ENCODE results near the gene PRKD2. TPM values are rescaled to one million over a fixed set of nuclear protein-coding genes. Genes with fewer than 3 reads are reported as not detected.
"Not testable (repeated sequence)": the region's sequence is repeated elsewhere in the genome, so short reads cannot be mapped to it uniquely, and the experiment has no call there.

Gene PRKD2
- total RNA-seq, 1 donor from 2014 or later = 32.6 TPM

DNA sequence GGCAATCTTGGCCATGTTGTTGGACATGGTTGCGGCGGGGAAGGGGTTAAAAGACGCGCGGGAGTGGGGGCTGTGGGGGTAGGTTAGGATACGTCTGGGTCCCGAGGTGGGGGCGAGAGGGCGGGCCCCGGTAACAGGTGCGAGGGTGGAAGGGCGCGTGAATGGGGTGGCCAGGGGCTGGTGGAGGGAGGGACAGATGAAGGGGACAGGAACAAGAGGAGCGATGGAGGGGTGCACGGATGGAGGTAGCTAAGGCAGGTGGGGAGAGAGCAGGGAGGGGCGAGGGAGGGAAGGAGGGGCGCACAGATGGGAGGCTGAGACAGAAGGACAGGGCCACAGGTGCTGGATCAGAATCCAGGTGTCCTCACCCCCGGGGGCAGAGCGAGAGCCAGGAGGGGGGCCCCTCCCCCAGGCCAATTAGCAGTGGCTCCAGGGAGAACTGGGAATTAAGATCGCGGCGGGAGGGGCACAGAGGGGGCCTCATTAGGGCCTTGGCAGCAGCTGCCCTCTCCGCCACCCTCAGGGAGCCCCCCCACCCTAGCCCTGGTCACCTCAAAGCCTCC, 82.2 kb downstream of the PRKD2 start:
- no peak for DNase-seq (ENCODE audit: low read depth in 2 of 2)

- DNase-seq (ENCODE audit: low read depth in 2 of 2) = peak in 1 of 2 donors; percentile 85
These were observed 82.8 kb downstream of the PRKD2 start for GRCh38 chr19:46634045-46634655.

GRCh38 chr19:46633130-46633529, 83.8 kb downstream of the PRKD2 start:
- DNase-seq (ENCODE audit: low read depth in 2 of 2) = no peak

- no peak for DNase-seq (ENCODE audit: low read depth in 2 of 2)
These were observed 85.4 kb downstream of the PRKD2 start for GRCh38 chr19:46631481-46631880.

DNA sequence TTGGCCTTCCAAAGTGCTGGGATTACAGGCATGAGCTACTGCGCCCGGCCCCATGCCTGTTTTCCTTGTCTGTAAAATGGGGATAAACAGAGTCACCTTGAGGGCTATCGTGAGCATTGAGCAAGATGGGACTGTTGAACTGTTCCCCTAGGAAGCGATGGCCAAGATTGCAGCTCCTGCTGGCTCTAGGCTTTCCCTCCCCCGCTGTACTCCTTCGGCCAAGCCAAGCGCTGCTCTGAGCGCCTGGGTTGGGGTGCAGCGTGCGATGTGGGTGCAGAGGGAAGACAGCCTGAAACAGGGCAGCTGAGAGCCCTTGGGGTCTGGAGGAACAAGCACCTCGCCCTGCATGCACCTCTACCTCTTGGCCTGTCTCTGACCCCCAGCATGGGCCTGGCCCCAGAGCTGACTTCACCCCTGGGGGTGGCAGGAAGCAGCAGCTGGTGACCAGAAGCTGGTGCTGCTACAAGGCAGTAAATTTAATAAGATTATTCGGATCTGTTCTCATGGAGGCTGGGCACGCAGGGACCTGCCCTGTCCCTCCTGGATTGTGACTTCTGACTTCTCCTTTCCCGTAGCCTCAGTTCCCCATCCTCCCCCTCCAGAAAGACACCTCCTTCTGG, 86.2 kb downstream of the PRKD2 start:
- DNase-seq (ENCODE audit: low read depth in 2 of 2) = no peak

DNA sequence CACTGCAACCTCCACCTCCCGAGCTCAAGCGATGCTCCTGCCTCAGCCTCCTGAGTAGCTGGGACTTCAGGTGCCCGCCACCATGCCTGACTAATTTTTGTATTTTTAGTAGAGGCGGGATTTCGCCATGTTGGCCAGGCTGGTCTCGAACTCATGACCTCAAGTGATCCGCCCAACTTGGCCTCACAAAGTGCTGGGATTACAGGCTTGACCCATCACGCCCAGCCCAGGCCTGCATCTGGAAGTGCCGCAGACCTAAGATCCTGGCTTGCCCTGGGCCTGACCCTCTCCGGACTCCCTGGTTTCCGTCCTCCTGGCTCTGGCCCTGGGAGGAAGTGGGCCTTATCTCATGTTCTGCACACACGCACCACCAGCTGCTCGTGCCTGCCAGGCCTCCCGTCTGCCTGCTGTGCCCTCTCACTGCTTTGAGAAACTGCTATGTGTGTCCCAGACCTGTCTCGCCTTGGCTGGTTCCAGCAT, 87.3 kb downstream of the PRKD2 start:
- DNase-seq (ENCODE audit: low read depth in 2 of 2) = peak in 1 of 2 donors; percentile 33

DNA sequence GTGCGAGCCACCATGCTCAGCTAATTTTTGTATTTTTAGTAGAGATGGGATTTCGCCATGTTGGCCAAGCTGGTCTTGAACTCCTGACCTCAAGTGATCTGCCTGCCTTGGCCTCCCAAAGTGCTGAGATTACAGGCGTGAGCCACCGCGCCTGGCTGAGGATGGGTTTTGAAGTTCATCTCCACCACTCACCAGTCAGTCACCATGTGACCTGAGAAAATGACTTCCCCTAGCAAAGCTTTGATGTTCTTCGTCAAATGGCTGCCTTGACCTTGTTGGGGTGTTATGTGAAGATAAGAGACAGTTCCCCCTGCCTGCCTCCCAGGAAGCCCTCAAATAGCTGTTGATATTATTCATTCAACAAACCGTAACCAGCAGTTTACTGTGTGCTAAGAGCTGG, 87.9 kb downstream of the PRKD2 start:
- not testable (repeated sequence) for DNase-seq (ENCODE audit: low read depth in 2 of 2)

GRCh38 chr19:46626446-46626845, 90.5 kb downstream of the PRKD2 start:
- no peak for DNase-seq (ENCODE audit: low read depth in 2 of 2)

- no peak for DNase-seq (ENCODE audit: low read depth in 2 of 2)
These were observed 91.2 kb downstream of the PRKD2 start for GRCh38 chr19:46625731-46626130.

DNA sequence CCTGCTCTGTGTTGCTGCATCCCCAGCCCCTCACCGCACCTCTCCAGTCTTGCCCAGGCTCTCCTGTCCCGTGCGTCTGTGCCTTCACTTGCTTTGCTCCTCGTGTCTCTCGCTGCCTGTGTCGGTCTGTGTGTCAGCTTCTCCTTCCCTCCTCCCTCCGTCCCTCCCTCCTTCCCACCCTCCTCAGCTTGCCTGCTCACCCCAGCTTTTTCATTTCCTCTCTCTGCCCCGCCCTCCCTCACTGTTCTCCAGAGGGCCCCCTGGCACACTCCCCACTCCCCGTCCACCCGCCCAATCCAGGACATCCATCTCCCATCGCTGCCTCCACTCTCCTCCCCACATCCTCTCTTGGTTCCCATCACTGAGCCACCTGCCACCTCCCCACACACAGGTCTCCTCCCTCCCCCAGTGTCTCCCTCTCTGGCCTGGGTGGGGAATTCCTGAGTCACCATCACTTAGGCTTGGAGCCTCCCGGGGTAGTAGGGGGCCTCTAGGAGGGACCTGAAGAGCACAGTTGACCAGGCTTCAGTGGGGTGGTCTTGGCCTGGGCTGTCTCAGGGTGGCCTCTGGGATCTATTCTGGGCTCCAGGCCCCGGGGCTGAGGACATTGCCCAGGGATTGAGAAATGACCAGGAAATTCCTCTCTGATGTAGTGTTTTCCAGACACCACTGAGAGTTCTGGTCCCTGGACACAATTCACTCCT, 91.8 kb downstream of the PRKD2 start, which contains the start of gene PTGIR:
TSS of gene PTGIR (minus strand) at position 132 of the 704 bp plus-strand sequence. CDS start 864 bp downstream, outside the sequence.
- no peak for DNase-seq (ENCODE audit: low read depth in 2 of 2)

Other genes with a start within 250 kb of the PRKD2 start
- gene PNMA8A, start 245.6 kb downstream of the PRKD2 start, total RNA-seq = under 0.01 and 0.26 TPM in 2 replicates
- 0.13 TPM in 2 replicates for gene PNMA8B, start 221.2 kb downstream of the PRKD2 start, total RNA-seq
- 112 and 121 TPM in 2 replicates for gene CALM3, start 115.8 kb downstream of the PRKD2 start, total RNA-seq
- not detected in 2 replicates for gene PTGIR, start 92.0 kb downstream of the PRKD2 start, total RNA-seq
- gene GNG8, start 80.9 kb downstream of the PRKD2 start, total RNA-seq = not detected in 2 replicates
- under 0.01 and 0.13 TPM in 2 replicates for gene DACT3, start 55.9 kb downstream of the PRKD2 start, total RNA-seq
- 8.9 and 15.2 TPM in 2 replicates for gene FKRP, start 28.9 kb upstream of the PRKD2 start, total RNA-seq
- gene STRN4, start 29.3 kb upstream of the PRKD2 start, total RNA-seq = 68.2 and 108 TPM in 2 replicates
- gene SLC1A5, start 71.5 kb upstream of the PRKD2 start, total RNA-seq = 25.3 and 25.8 TPM in 2 replicates
- 160 and 177 TPM in 2 replicates for gene AP2S1, start 133.7 kb upstream of the PRKD2 start, total RNA-seq
- 17.1 and 21.2 TPM in 2 replicates for gene ARHGAP35, start 143.9 kb upstream of the PRKD2 start, total RNA-seq

All from dermis microvascular lymphatic vessel endothelial cell (primary cell).